GM12878 (cell line): ENCODE results near the gene MARVELD3. TPM values are rescaled to one million over a fixed set of nuclear protein-coding genes. Genes with fewer than 3 reads are reported as not detected.
"Not testable (repeated sequence)": the region's sequence is repeated elsewhere in the genome, so short reads cannot be mapped to it uniquely, and the experiment has no call there.

Experiments used
- ATAC-seq: fragments of 200-7000 bp; cut with Tn5 transposase; 3 replicates; pipeline ENCODE4 v1.9.1; 2020; ENCODE audit warnings: mild to moderate bottlenecking, moderate library complexity
- BruUV-seq: library from RNA; stranded (reverse); fragments of 400-500 nt; replicated peaks from 2 replicates; lab custom pipeline; 2021; lab: Mats Ljungman, UMichigan
- CTCF ChIA-PET: fragments of 300-600 bp; sonication (Branson Sonifier 250); formaldehyde crosslinking; extraction: SDS; loops from one replicate; lab custom pipeline; 2021; ENCODE audit warnings: inconsistent platforms; lab: Yijun Ruan, JAX
- POLR2A ChIA-PET: fragments of 350-600 bp; formaldehyde crosslinking; extraction: SDS; loops from one replicate; lab custom pipeline; 2021; ENCODE audit warnings: inconsistent platforms; lab: Charles Lee
- RAD21 ChIA-PET: fragments of 300-600 bp; sonication (Branson Sonifier 250); formaldehyde crosslinking; loops from one replicate; lab custom pipeline; 2023; ENCODE audit warnings: antibody characterized with exemption; ENCODE audit not compliant: unreplicated experiment; lab: Charles Lee
- SMC1A ChIA-PET: fragments of 300-600 bp; sonication (Branson Sonifier 250); formaldehyde crosslinking; loops from one replicate; lab custom pipeline; 2023; ENCODE audit not compliant: unreplicated experiment, uncharacterized antibody; lab: Charles Lee
- DNase-seq: peaks from one replicate; pipeline ENCODE4 v3.0.0-alpha.2; 2011; ENCODE audit warnings: low read depth, low spot score
- FAIRE-seq: peaks from 3 replicates; lab custom pipeline; 2011; peaks lifted over from hg19 to GRCh38; lab: Jason Lieb, UNC
- H2AFZ ChIP-seq: 2 replicates; pipeline ENCODE4 v1.6.0; 2011; ENCODE audit warnings: low read depth, low read length, control low read depth; ENCODE audit not compliant: control insufficient read depth
- H3K27ac ChIP-seq: 2 replicates; pipeline ENCODE4 v1.5.1; 2011; ENCODE audit warnings: control low read depth; ENCODE audit not compliant: control insufficient read depth, insufficient read depth
- H3K27me3 ChIP-seq, 2 experiments: replicated peaks in 1 of 2; 2 replicates each; pipeline versions ENCODE4 v1.6.0 to v1.6.1; 2011; ENCODE audit warnings: low read length in 1 of 2; ENCODE audit not compliant: control insufficient read depth in 2 of 2, insufficient read depth in 2 of 2
- H3K36me3 ChIP-seq, 2 experiments: 2 replicates each; pipeline ENCODE4 v1.5.1; 2011; ENCODE audit warnings: low read length in 1 of 2; ENCODE audit not compliant: control insufficient read depth in 2 of 2, insufficient read depth in 2 of 2
- H3K4me1 ChIP-seq: 2 replicates; pipeline ENCODE4 v1.6.1; 2011; ENCODE audit warnings: mild to moderate bottlenecking, low read length, moderate library complexity, mixed read lengths; ENCODE audit not compliant: control insufficient read depth, insufficient read depth
- H3K4me2 ChIP-seq: 2 replicates; pipeline ENCODE4 v1.6.0; 2011; ENCODE audit warnings: control low read depth; ENCODE audit not compliant: control insufficient read depth, insufficient read depth
- H3K4me3 ChIP-seq: fragments of 200-600 bp; sonication (generic); 2 replicates; pipeline ENCODE4 v1.5.1; 2016
- H3K79me2 ChIP-seq: 2 replicates; pipeline ENCODE4 v1.6.0; 2011; ENCODE audit warnings: low read length; ENCODE audit not compliant: control insufficient read depth, insufficient read depth
- H3K9ac ChIP-seq: 2 replicates; pipeline ENCODE4 v1.8.0; 2011; ENCODE audit warnings: low read length, control low read depth, mixed read lengths; ENCODE audit not compliant: control insufficient read depth, insufficient read depth
- H3K9me3 ChIP-seq: replicated peaks from 3 replicates; pipeline ENCODE4 v1.5.1; 2011; ENCODE audit warnings: mild to moderate bottlenecking, low read length; ENCODE audit not compliant: control insufficient read depth, insufficient read depth
- H4K20me1 ChIP-seq: 2 replicates; pipeline ENCODE4 v1.6.0; 2011; ENCODE audit not compliant: control insufficient read depth, insufficient read depth
- ZBTB4 ChIP-seq: fragments of 450-650 bp; formaldehyde crosslinking; IDR thresholded peaks from 2 replicates; pipeline ENCODE4 v1.4.0; 2022; ENCODE audit warnings: mild to moderate bottlenecking, moderate library complexity
- WGBS: methylation state at CpG from one replicate; pipeline ENCODE4 v1.1.6; 2016; ENCODE audit warnings: low lambda C conversion rate; ENCODE audit not compliant: insufficient replicate concordance, insufficient coverage; ENCODE audit errors: missing lambda C conversion rate; 5-methylcytosine and 5-hydroxymethylcytosine counted together
- in situ Hi-C: fragments of 300-500 bp; cut with MboI; formaldehyde crosslinking; loops from 9 replicates; pipeline ENCODE4 v1.14.3; 2018; ENCODE audit warnings: mixed read lengths
- intact Hi-C: fragments of 100-400 bp; cut with micrococcal nuclease; formaldehyde crosslinking; loops from one replicate; pipeline ENCODE4 v1.14.2; 2022; ENCODE audit not compliant: unreplicated experiment
- polyA plus RNA-seq, 11 experiments: library from polyadenylated mRNA; depleted of rRNA in 4 of 11; unstranded in 6 of 11; stranded (reverse) in 5 of 11; fragments of >200 nt; fragmentation: Nextera tagmentation in 4 of 11; fragmentation: Illumina TruSeq in 1 of 11; extraction: Ambion mirVana in 4 of 11; extraction: Trizol in 1 of 11; gene quantifications; 1 replicate in 1 of 11; 2 replicates in 10 of 11; pipeline versions ENCODE4 v1.2.1 to v1.2.3, GENCODE V29; 2011 to 2016; ENCODE audit warnings: inconsistent platforms in 2 of 11, missing spikeins in 2 of 11, low read depth in 1 of 11
- total RNA-seq, 4 experiments: library from RNA; depleted of rRNA in 3 of 4; stranded (reverse); fragments of >200 nt in 3 of 4; fragmentation: Illumina TruSeq in 1 of 4; extraction: Trizol in 1 of 4; gene quantifications; 2 replicates each; pipeline versions ENCODE4 v1.2.1 to v1.2.3, GENCODE V29; 2013 to 2021

Gene MARVELD3
- total and polyA plus RNA-seq, 10 of the 15 experiments (the other 5 are each of a cell fraction or from before 2014, with no cell fraction given): 0.03 to 0.18 (median 0.09) TPM; not detected in 4

GRCh38 chr16:71610936-71611871 is 14.8 kb upstream of the MARVELD3 start (continued):
- no peak for TF ChIP-seq ZBTB4 (CRISPR knock-in tag)

GRCh38 chr16:71614956-71615355 is 11.0 kb upstream of the MARVELD3 start:
- H3K27me3 ChIP-seq, H4K20me1 ChIP-seq, DNase-seq, POLR2A ChIA-PET, ATAC-seq, H3K79me2 ChIP-seq, BruUV-seq, intact Hi-C loops, H3K4me2 ChIP-seq, H3K4me3 ChIP-seq, H3K36me3 ChIP-seq, H3K9ac ChIP-seq, FAIRE-seq, H3K27ac ChIP-seq, H2AFZ ChIP-seq, H3K9me3 ChIP-seq, H3K4me1 ChIP-seq: not testable (repeated sequence)
- ChIA-PET SMC1A (interaction anchor here (1.2 to 2.1 kb wide), 2 partner anchors 50 to 76 kb away, joined by 6 read pairs; no protein-coding TSS in a partner anchor), CTCF (interaction anchor here (0.7 to 2.1 kb wide), 4 partner anchors 21 to 347 kb away, joined by 4 to 10 read pairs (median 6); no protein-coding TSS in a partner anchor), RAD21 (interaction anchor here (1.0 to 1.5 kb wide), 2 partner anchors 50 to 347 kb away, joined by 5 to 6 read pairs; no protein-coding TSS in a partner anchor)
- in situ Hi-C loops: loop anchor here (5.0 kb wide), 2 partner anchors 113 to 203 kb away; no protein-coding TSS in a partner anchor
- WGBS: 88% methylated on average over 7 of the region's 8 CpGs
